Measurements from ENCODE around the gene IFT57.

Gene IFT57

GRCh38 chr3:108175352-108175751 is 46.9 kb downstream of the IFT57 start:
- H3K27ac ChIP-seq (replicated peaks): no peak overlapping the region
- no peak for DNase-seq (ENCODE audit: low read depth in 1 of 2, low spot score in 1 of 2)
- H3K4me3 ChIP-seq (replicated peaks; ENCODE audit: insufficient read depth, low read length): no peak overlapping the region
- no peaks in the 10 kb centered on the region for H3K27me3 ChIP-seq (ENCODE audit: insufficient read depth, poor library complexity, severe bottlenecking)
- TF ChIP-seq CTCF (IDR thresholded peaks at IDR 0.05; ENCODE audit: insufficient read depth, low read length) (no peak), REST (IDR thresholded peaks at IDR 0.05; ENCODE audit: insufficient replicate concordance, low read depth) (no peak), SPI1 (IDR thresholded peaks at IDR 0.05; ENCODE audit: borderline replicate concordance, low read depth) (no peak), POLR2AphosphoS5 (IDR thresholded peaks at IDR 0.05; ENCODE audit: low read depth) (no peak), GABPA (IDR thresholded peaks at IDR 0.05; ENCODE audit: low read depth) (no peak)

DNA sequence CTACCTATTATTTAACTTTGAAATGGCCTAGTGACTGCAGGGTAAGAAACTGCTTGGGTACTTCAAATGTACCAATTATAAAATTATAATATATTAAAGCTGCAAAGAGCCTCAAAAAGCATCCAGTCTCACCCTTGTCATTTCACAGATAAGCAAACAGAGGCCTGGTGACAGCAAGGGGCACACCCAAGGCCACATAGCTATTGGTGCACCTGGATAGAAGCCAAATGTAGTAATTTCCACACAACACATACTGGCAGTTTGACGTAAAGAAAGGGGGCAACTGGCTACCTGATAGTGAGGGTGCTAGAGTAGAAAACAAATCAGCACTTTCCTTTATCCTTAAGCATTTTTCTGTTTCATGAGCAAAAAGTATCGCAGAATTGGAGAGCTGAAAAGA is 51.1 kb downstream of the IFT57 start:
- DNase-seq (ENCODE audit: low read depth in 1 of 2, low spot score in 1 of 2): no peak
- Histone ChIP-seq H3K27ac (replicated peaks) (no peak overlapping the region), H3K4me3 (replicated peaks; ENCODE audit: insufficient read depth, low read length) (no peak overlapping the region), H3K27me3 (ENCODE audit: insufficient read depth, poor library complexity, severe bottlenecking) (no peaks in the 10 kb centered on the region)
- TF ChIP-seq REST (IDR thresholded peaks at IDR 0.05; ENCODE audit: insufficient replicate concordance, low read depth) (no peak), GABPA (IDR thresholded peaks at IDR 0.05; ENCODE audit: low read depth) (no peak), SPI1 (IDR thresholded peaks at IDR 0.05; ENCODE audit: borderline replicate concordance, low read depth) (no peak), POLR2AphosphoS5 (IDR thresholded peaks at IDR 0.05; ENCODE audit: low read depth) (no peak), CTCF (IDR thresholded peaks at IDR 0.05; ENCODE audit: insufficient read depth, low read length) (no peak)

DNA sequence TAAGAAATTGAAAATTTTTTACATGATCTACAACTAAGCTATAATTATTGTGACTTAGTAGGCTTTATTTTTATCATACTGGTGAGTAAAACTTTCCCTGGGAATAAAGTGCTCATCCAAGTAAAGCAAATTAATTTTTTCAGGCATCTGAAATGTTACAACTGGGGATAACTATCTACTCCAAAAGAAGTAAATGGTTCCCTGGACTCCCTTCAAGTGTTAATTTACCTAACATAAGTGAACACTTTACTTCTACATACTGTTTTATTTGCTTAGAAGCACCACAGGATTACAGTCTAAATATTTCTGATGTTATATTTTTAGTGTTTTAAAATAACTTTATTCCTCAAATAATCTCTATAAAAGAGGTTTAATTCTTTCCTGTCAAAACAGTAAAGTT is 57.8 kb downstream of the IFT57 start:
- Histone ChIP-seq H3K4me3 (replicated peaks; ENCODE audit: insufficient read depth, low read length) (no peak overlapping the region), H3K27me3 (ENCODE audit: insufficient read depth, poor library complexity, severe bottlenecking) (no peaks in the 10 kb centered on the region), H3K27ac (replicated peaks) (no peak overlapping the region)
- DNase-seq (ENCODE audit: low read depth in 1 of 2, low spot score in 1 of 2): no peak
- TF ChIP-seq POLR2AphosphoS5 (IDR thresholded peaks at IDR 0.05; ENCODE audit: low read depth): no peak
- TF ChIP-seq REST (IDR thresholded peaks at IDR 0.05; ENCODE audit: insufficient replicate concordance, low read depth): no peak
- TF ChIP-seq SPI1 (IDR thresholded peaks at IDR 0.05; ENCODE audit: borderline replicate concordance, low read depth): no peak

DNA sequence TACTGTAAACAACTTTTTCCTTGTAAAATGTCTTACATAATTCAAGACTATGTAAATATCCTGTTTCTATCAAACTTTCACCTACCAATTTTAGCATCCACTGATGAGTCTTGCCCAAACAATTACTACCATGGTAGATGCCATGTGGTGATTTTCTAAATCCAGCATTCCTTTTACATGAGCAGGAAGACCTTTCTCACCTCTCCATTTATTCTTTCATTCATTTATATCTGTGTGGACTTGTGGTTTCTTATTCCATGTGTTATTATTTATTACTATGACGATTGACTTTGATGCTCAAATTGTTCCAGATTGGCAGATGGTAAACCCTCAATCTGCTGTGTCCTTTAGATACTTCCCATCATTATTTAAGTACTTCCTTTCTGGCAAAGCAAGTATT is 62.4 kb downstream of the IFT57 start:
- DNase-seq (ENCODE audit: low read depth in 1 of 2, low spot score in 1 of 2): no peak
- TF ChIP-seq CTCF (IDR thresholded peaks at IDR 0.05; ENCODE audit: insufficient read depth, low read length): no peak
- no peak for TF ChIP-seq SPI1 (IDR thresholded peaks at IDR 0.05; ENCODE audit: borderline replicate concordance, low read depth)
- TF ChIP-seq POLR2AphosphoS5 (IDR thresholded peaks at IDR 0.05; ENCODE audit: low read depth): no peak
- TF ChIP-seq REST (IDR thresholded peaks at IDR 0.05; ENCODE audit: insufficient replicate concordance, low read depth): no peak
- no peak for TF ChIP-seq GABPA (IDR thresholded peaks at IDR 0.05; ENCODE audit: low read depth)
- H3K4me3 ChIP-seq (replicated peaks; ENCODE audit: insufficient read depth, low read length): no peak overlapping the region
- H3K27ac ChIP-seq (replicated peaks): no peak overlapping the region
- H3K27me3 ChIP-seq (ENCODE audit: insufficient read depth, poor library complexity, severe bottlenecking): no peaks in the 10 kb centered on the region

Data from HL-60 (cell line).